Measurements from ENCODE around the gene PSD.

The PSD gene

DNA sequence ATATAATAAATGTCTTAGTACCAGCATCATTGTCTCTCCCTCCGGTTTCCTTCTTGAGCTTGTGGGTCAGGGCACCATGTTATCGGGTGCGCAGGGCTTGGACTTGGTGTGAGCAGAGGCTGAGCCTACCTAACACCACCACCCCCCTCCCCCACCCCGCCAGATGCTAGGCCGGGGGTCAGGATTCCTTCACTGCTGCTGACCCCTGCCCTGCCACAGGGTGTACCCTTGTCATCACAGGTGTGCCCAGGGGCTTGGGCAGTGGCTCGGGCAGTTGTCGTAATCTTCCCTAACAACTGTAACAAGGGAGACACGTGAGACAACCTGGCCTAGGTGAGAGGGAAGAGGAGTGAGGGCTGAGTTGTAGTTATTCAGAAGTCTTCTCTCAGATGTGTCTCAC lies 35.7 kb downstream of the PSD start:
- no peak for DNase-seq

DNA sequence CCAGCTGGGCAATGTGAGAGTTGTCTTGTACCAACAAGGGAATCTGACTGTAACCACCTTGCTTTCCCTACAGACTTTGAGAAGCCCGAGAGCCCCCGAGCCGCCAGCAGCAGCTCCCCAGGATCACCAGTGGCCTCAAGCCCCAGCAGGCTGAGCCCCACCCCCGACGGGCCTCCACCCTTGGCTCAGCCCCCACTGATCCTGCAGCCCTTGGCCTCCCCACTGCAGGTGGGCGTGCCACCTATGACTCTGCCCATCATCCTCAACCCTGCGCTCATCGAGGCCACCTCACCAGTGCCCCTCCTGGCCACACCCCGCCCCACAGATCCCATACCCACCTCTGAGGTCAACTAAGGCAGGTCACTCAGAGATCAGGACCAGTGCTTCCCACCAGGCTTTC lies 36.6 kb downstream of the PSD start:
- DNase-seq, result no peak

DNA sequence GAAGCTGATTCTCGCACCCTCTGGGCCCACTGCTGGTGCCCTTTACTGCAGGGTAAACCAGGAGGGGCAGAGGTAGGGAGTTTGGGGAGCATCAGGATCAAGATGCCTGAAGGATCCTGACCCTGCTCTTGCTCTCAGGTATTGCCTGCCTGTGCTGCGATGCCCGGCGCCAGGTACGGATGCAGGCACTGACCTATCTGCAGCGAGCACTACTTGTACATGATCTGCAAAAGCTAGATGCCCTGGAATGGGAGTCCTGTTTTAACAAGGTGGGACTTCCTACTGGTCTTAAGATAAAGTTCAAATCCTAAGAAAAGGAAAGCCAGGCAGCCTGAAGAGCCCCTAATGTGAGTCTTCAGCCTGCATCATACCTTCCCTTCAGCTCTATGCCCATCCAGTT lies 39.2 kb downstream of the PSD start:
- no peak for DNase-seq

DNA sequence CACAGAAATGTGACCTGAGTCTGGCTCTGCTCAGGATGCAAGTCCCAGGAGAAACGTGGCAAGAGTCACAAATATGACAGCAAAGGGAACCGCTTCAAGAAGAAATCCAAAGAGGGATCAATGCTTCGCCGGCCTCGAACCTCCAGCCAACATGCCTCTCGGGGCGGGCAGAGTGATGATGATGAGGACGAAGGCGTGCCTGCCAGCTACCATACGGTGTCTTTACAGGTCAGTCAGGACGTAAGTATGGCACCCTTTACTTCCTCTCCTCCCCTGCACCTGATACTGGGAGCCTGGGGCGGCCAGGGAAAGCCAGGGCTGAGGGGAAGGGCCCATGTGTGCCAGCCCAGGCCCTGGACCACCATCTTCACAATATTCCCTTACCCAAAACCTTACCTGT lies 41.7 kb downstream of the PSD start:
- DNase-seq, result no peak

DNA sequence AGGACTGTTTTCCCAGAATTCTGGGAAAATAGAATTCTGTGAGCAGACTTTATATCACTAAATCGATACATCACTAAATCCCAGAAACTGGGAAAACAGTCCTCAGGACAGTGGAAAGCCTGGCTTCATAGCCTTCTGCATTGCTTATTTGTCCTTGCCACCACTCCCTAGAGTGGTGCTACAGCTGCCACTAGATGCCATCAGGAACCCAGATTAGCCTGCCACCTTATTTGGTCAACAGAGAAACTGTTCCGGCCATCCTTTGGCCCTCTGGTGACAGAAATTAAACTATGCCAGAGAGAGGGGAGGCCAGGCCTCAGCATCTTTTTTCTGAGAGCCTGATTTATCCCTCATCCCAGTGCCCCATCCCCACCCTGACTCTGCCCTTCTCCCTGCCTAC lies 42.7 kb downstream of the PSD start:
- no peak for DNase-seq

DNA sequence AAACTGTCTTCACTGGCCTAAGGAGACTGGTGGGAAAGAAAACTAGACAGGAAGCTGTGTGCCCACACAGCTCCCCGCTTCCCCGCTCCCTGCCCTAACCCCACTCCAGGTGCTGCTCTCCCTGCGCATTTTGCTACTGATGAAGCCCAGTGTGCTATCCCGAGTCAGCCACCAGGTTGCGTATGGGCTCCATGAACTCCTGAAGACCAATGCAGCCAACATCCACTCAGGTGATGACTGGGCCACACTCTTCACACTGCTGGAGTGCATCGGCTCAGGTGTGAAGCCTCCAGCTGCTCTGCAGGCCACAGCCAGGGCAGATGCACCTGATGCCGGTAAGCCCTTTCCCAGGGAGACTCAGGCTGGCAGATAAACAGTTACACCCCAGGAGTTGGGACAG lies 43.3 kb downstream of the PSD start:
- DNase-seq, result no peak

DNA sequence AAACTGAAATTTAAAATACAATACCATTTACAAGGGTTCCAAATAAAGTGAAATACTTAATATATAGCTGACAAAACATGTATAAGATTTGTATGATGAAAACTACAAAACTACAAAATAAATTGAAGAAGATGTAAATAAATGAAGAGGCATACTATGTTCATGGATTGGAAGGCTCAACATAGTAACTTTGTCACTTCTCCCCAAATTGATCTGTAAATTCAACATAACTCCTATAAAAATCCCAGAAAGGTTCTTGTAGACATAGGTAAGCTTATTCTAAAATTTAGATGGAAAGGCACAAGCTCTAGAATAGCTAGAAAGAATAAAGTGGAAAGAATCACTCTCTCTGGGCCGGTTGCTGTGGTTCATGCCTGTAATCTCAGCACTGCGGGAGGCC lies 47.3 kb downstream of the PSD start:
- DNase-seq, result no peak

DNA sequence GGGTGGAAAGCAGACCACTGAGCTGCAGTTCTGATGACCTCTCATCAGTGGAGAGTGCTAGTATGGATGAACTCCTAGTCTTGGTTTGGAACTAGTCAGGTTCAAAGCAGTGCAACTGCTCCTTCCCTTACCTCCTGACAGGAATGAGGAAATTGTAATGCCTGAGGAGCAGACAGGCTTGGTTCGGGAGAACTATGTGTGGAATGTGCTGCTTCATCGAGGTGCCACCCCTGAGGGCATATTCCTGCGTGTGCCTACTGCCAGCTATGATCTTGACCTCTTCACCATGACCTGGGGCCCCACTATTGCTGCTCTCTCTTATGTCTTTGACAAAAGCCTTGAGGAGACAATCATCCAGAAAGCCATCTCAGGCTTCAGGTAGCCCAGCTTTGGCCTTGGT lies 50.5 kb downstream of the PSD start:
- DNase-seq, result no peak

DNA sequence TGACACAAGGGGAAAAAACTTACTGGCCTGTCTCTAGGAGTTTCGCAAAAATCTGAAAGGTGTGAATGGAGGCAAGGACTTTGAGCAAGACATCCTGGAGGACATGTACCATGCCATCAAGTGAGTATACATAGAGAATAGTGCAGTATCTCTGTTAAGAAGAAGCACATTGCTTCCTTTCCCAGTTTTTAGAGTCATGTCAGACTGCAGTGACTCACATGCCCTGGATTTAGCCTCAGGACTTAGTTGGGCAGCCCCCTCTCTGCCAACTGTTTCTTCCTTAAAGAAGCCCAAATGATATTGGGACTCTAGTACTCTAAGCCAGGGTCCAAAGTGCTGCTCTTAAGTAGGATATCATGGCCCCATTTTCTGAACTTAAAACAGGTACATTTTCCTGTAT lies 51.1 kb downstream of the PSD start:
- no peak for DNase-seq

DNA sequence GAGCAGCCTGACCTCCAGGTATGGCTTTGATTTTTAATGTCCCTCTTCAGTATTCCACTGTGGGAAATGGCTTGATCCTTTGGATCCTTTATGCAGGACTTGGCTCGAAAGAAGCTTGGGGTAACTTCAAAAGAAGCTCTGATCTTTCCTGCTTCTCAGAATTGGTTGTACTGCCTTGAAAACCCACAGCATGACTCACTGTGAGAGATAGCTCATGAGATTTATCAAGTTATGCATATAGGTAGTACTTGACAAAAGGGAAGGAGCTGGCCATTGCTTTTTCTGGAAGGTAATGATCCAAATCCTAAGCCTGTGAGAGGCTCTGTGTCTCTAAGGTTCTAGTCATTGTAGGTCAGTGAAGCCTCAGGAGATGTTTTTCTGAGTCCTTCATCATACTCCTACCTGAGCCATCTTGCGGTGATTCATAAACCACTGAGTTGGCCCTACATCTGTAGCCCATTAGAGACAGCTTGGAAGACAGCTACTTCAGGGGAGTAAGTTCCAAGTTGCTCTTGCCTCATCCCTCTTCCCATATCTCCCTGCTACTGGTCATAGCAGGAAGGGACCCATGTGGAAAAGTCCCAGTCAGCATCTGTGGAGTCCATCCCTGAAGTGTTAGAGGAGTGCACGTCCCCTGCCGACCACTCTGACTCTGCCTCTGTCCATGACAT lies 59.7 kb downstream of the PSD start:
- peak; percentile 35 for DNase-seq

DNA sequence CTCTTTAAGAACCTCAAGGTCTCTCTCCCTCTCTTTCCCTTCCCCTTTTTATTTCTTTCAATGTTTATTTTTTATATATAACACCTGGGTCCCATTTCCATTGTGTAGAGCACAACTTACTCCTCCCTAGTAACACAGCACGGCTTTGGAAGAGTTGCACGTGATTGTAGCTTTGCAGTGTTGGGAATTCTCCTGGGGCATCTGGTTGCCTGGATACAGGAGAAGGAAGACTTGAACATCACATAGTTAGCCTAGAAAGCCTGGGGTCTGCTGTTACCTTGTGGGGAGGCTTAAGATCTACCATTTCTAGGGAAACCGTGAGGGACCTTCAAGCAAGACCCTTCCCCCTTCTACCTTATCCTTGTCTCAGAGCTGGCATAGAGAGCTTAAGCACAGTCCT lies 64.1 kb downstream of the PSD start:
- no peak for DNase-seq
